B cell (primary cell): ENCODE results near the gene TSBP1.

ENCODE experiments used
- EZH2 ChIP-seq: IDR thresholded peaks from 2 replicates; pipeline ENCODE4 v1.6.1; 2012; ENCODE audit warnings: borderline replicate concordance, low read depth, mild to moderate bottlenecking, moderate library complexity, low read length; ENCODE audit not compliant: insufficient read depth, poor library complexity, severe bottlenecking
- TF ChIP-seq, protein P1 (sequence below): fragments of 200-600 bp; IDR thresholded peaks from one replicate; pipeline ENCODE4 v1.8.0; 2022; ENCODE audit warnings: antibody characterized with exemption, mild to moderate bottlenecking

DNA sequence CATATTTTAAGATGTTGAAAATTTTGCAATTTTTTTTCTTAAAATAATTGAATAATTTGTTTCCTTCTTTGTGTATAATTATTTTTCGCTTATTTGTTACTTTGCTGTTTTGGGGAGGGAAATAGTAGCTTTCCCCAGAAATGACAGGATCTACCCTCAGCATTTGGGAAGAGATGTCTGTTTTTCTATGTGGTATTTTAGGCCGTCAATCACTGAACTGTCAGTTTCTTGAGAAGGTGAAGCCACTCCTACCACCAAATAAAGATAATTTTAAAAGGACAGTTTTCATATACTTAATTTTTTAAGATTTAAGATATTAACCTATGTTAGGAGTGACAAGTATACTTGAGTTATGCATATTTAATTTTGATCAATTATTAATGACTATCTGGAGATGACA is 31.5 kb downstream of the TSBP1 start:
- TF ChIP-seq, protein P1, sequence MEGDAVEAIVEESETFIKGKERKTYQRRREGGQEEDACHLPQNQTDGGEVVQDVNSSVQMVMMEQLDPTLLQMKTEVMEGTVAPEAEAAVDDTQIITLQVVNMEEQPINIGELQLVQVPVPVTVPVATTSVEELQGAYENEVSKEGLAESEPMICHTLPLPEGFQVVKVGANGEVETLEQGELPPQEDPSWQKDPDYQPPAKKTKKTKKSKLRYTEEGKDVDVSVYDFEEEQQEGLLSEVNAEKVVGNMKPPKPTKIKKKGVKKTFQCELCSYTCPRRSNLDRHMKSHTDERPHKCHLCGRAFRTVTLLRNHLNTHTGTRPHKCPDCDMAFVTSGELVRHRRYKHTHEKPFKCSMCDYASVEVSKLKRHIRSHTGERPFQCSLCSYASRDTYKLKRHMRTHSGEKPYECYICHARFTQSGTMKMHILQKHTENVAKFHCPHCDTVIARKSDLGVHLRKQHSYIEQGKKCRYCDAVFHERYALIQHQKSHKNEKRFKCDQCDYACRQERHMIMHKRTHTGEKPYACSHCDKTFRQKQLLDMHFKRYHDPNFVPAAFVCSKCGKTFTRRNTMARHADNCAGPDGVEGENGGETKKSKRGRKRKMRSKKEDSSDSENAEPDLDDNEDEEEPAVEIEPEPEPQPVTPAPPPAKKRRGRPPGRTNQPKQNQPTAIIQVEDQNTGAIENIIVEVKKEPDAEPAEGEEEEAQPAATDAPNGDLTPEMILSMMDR: no peak
- TF ChIP-seq EZH2: no peak
